Spleen (tissue), 7 donors: ENCODE measurements around the gene FGR.

ENCODE experiments used
- POLR2A ChIP-seq, 3 donors: fragments of 450-650 bp; IDR thresholded peaks; one replicate each; pipeline ENCODE4 v1.5.1; 2017; ENCODE audit warnings: antibody characterized with exemption in 3 of 3, mild to moderate bottlenecking in 1 of 3
- POLR2AphosphoS5 ChIP-seq, 3 donors: sonication (generic); formaldehyde crosslinking; IDR thresholded peaks; one replicate each; pipeline ENCODE4 v1.5.1; 2017; ENCODE audit warnings: antibody characterized with exemption in 3 of 3
- TF ChIP-seq, protein P1 (sequence below), 11 experiments: fragments of 200-600 bp in 7 of 11; fragments of 450-650 bp in 4 of 11; sonication (generic) in 4 of 11; IDR thresholded peaks in 8 of 11; conservative IDR thresholded peaks in 3 of 11; 1 replicate in 7 of 11; 2 replicates in 4 of 11; pipeline versions ENCODE4 v1.4.0 to v1.8.0; 2016 to 2021; ENCODE audit warnings: antibody characterized with exemption in 11 of 11, inconsistent platforms in 4 of 11, mild to moderate bottlenecking in 1 of 11
- donor health status: DM: no; HTN: no; CAD: no; lungs with moderate emphysema.
- donor health status: DM: no; HTN: no; CAD: no.
- donor health status: DM: no; HTN: no; CAD: no.

DNA sequence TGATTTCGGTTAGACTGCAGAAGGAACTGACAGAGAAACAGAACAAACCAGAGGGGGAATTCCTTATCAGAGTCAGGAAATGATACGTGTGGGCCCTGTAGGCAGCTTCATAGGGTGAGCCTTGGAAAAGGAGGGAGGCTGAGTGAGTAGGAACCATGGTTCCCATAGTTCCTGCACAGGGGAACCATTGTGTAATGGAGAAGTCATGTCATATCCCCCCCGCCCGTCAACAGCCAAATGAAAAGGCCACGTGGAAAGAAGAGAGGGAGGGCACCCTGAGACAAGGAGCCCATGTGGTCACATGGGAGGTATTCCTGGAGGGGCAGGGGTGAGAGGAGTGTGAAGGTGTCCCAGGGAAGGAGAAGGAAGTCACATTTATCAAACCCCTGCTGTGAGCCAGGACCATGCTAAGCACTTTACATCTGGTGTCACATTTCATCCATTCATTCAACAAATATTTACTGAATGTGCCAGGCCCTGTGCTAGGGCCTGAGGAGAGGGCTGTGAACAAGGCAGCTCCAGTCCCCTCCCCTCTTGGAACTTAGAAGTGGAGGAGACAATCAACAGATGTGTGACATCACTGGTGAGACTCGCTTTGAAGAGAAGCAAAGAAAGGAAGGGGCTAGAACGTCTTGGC, 15.7 kb upstream of the FGR start:
- TF ChIP-seq, protein P1, sequence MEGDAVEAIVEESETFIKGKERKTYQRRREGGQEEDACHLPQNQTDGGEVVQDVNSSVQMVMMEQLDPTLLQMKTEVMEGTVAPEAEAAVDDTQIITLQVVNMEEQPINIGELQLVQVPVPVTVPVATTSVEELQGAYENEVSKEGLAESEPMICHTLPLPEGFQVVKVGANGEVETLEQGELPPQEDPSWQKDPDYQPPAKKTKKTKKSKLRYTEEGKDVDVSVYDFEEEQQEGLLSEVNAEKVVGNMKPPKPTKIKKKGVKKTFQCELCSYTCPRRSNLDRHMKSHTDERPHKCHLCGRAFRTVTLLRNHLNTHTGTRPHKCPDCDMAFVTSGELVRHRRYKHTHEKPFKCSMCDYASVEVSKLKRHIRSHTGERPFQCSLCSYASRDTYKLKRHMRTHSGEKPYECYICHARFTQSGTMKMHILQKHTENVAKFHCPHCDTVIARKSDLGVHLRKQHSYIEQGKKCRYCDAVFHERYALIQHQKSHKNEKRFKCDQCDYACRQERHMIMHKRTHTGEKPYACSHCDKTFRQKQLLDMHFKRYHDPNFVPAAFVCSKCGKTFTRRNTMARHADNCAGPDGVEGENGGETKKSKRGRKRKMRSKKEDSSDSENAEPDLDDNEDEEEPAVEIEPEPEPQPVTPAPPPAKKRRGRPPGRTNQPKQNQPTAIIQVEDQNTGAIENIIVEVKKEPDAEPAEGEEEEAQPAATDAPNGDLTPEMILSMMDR (IDR thresholded peaks at IDR 0.05 in 8 of 11, conservative IDR thresholded peaks at IDR 0.05 in 3 of 11), result no peak
- no peak for TF ChIP-seq POLR2A (IDR thresholded peaks at IDR 0.05)
- no peak for TF ChIP-seq POLR2AphosphoS5 (IDR thresholded peaks at IDR 0.05)
